ENCODE results near the gene TET2. TPM values are rescaled to one million over a fixed set of nuclear protein-coding genes. Genes with fewer than 3 reads are reported as not detected.

TET2 gene
- 10 to 100 TPM; 34.2 to 43.1 TPM for total RNA-seq

DNA sequence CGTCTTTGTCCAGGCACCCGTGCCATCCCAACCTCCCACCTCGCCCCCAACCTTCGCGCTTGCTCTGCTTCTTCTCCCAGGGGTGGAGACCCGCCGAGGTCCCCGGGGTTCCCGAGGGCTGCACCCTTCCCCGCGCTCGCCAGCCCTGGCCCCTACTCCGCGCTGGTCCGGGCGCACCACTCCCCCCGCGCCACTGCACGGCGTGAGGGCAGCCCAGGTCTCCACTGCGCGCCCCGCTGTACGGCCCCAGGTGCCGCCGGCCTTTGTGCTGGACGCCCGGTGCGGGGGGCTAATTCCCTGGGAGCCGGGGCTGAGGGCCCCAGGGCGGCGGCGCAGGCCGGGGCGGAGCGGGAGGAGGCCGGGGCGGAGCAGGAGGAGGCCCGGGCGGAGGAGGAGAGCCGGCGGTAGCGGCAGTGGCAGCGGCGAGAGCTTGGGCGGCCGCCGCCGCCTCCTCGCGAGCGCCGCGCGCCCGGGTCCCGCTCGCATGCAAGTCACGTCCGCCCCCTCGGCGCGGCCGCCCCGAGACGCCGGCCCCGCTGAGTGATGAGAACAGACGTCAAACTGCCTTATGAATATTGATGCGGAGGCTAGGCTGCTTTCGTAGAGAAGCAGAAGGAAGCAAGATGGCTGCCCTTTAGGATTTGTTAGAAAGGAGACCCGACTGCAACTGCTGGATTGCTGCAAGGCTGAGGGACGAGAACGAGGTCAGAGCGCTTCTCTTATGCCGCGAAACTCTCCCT is at the start of gene TET2:
Gene TET2, plus strand, starts transcription at position 601 of the 740 bp plus-strand sequence. CDS start 87,067 bp downstream, outside the sequence.
- Mint-ChIP-seq H3K4me3 (peak within 1 kb of the TSS; percentile 84 to 95), H3K27me3 (ENCODE audit: low read depth) (no peaks in the 10 kb centered on the region), H3K9me3 (no peaks in the 10 kb centered on the region), H3K4me1 (ENCODE audit: low read depth) (peaks cover 54% of the 10 kb centered on the region), H3K36me3 (ENCODE audit: insufficient read depth in 2 of 2) (peaks cover 9 to 10% of the 10 kb centered on the region in 2 donors), H3K27ac (peak within 1 kb of the TSS; percentile 98)
- ATAC-seq (replicated peaks in 1 of 2) (peak; percentile 93 to 94), DNase-seq (peak; percentile 87)

DNA sequence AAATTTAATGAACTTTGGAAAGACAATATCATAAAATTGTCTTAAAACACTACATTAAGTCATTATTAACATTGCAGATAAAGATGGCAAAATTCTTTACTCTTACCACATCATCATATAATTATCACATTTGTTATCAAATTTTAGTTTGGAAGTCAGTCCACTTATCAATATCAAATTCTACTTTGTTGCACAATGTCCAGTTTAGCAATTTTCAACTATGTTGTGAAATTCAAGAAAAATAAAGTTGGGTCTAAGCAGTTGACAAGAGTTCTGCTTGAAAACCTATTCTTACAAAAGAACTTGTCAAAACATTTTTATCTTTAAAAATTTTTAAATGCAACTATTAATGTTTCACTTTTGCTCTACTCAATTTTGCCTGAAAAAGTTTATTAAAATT is 44.7 kb upstream of the TET2 start:
- no peak for ATAC-seq (replicated peaks in 1 of 2)
- no peak overlapping the region for H3K4me3 Mint-ChIP-seq
- H3K4me1 Mint-ChIP-seq (ENCODE audit: low read depth) = no peaks in the 10 kb centered on the region
- no peak overlapping the region for H3K27ac Mint-ChIP-seq
- DNase-seq = no peak
- peaks cover 3 to 10% of the 10 kb centered on the region in 2 donors for H3K9me3 Mint-ChIP-seq
- H3K27me3 Mint-ChIP-seq (ENCODE audit: low read depth) = peaks cover 26% of the 10 kb centered on the region
- H3K36me3 Mint-ChIP-seq (ENCODE audit: insufficient read depth in 2 of 2) = peaks cover 5 to 7% of the 10 kb centered on the region in 2 donors

DNA sequence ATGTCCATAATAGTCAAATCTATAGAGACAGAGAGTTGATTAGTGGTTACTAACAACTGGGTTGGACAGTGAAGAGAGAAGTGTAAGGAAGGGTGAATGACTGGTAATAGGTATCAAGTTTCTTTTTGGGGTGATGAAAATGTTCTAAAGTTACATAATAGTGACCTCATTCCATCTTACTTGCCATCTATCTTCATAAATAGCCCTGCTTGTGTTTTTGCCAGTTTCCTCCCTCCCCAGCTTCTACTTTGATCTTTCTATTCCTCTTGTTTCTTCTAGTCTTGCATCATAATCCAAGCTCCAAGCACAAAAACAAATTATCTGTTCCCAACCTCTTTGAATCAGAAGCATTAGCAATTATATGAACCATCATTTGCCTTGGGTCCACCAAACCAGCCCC is 40.2 kb upstream of the TET2 start:
- peaks cover 26% of the 10 kb centered on the region for H3K27me3 Mint-ChIP-seq (ENCODE audit: low read depth)
- no peaks in the 10 kb centered on the region for H3K9me3 Mint-ChIP-seq
- no peak overlapping the region for H3K27ac Mint-ChIP-seq
- ATAC-seq (replicated peaks in 1 of 2) (no peak), DNase-seq (no peak)
- H3K36me3 Mint-ChIP-seq (ENCODE audit: insufficient read depth in 2 of 2) = no peaks in the 10 kb centered on the region
- H3K4me1 Mint-ChIP-seq (ENCODE audit: low read depth) = no peaks in the 10 kb centered on the region
- no peak overlapping the region for H3K4me3 Mint-ChIP-seq

DNA sequence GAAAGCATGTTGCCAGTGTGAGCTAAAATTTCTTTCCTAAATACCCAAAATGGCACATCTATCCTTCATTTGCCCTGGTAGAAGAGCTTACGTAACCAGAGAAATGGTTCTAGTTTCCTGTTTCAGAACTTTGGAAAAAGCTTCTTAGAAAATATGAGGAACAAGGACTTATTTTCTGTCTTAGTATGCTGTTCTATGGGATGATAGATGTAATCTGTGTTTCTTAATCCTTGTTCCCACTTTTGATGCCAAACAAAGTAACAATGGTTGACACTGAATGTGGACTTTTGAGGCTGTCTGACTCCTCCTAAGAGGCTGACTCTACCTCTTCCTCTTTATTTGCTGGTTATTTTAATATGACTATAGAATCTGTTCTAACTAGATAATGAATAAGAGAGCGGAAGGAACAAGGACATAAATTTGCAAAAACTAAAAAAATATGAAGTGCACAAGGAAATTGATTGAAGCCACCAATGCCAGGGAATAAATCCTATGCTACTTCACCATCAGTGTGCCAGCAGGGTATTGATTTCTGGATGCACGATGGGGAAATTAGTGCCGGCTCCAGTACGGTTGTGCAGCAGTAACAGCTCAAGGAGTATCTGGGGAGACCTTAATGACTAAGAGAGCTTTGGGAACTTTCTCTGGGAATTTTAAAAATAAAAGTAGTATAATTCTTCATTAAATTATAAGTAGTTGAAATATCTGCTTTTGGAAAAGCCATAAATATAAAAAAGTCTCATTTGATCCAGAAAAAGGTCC is 39.4 kb upstream of the TET2 start:
- no peak for DNase-seq
- no peaks in the 10 kb centered on the region for H3K36me3 Mint-ChIP-seq (ENCODE audit: insufficient read depth in 2 of 2)
- H3K27ac Mint-ChIP-seq = no peak overlapping the region
- H3K27me3 Mint-ChIP-seq (ENCODE audit: low read depth) = peaks cover 30% of the 10 kb centered on the region
- no peak for ATAC-seq (replicated peaks in 1 of 2)
- H3K9me3 Mint-ChIP-seq = no peaks in the 10 kb centered on the region
- H3K4me3 Mint-ChIP-seq = no peak overlapping the region
- H3K4me1 Mint-ChIP-seq (ENCODE audit: low read depth) = no peaks in the 10 kb centered on the region

DNA sequence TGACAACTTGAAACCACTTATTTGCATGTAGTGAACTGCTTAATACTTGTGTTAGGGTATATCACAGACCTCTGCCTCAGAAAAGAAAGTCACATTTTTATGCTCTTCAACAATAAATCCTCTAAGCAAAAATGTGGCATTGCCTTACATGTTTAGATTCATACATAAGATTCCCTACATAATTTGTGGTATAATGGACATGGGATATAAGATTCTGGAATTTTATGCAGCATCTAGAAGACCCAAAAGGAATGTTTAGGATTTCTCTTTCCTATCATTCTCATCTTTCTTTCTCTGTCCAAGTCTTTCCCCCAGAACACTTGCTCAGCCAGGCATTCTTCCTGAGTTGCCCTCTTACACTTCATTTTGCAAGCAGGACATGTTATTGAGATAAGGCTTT is 37.7 kb upstream of the TET2 start:
- Mint-ChIP-seq H3K36me3 (ENCODE audit: insufficient read depth in 2 of 2) (no peaks in the 10 kb centered on the region), H3K27me3 (ENCODE audit: low read depth) (peaks cover 30% of the 10 kb centered on the region), H3K27ac (no peak overlapping the region), H3K4me3 (no peak overlapping the region), H3K9me3 (no peaks in the 10 kb centered on the region), H3K4me1 (ENCODE audit: low read depth) (no peaks in the 10 kb centered on the region)
- DNase-seq (no peak), ATAC-seq (replicated peaks in 1 of 2) (no peak)

DNA sequence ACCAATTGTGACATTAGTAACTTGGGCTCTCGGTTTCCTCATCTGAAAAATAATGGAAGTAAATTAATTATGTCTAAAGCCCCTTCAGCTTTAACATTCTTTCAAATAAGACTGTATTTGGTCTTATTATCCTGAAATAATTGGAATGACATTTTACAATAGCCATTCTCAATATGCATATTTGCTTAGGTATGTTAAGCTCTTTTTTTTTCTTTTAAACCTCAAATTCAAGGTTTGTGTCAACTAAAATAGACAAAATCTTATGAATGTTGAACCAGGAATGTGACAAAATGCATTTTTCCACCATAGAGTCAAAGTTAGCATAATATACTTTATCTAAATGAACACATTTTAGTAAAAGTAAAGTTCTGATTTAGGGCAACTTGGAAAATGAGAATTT is 34.4 kb upstream of the TET2 start:
- H3K4me3 Mint-ChIP-seq = no peak overlapping the region
- ATAC-seq (replicated peaks in 1 of 2) (no peak), DNase-seq (no peak)
- no peak overlapping the region for H3K27ac Mint-ChIP-seq
- no peaks in the 10 kb centered on the region for H3K36me3 Mint-ChIP-seq (ENCODE audit: insufficient read depth in 2 of 2)
- H3K4me1 Mint-ChIP-seq (ENCODE audit: low read depth) = no peaks in the 10 kb centered on the region
- H3K27me3 Mint-ChIP-seq (ENCODE audit: low read depth) = peaks cover 7% of the 10 kb centered on the region
- H3K9me3 Mint-ChIP-seq = no peaks in the 10 kb centered on the region

DNA sequence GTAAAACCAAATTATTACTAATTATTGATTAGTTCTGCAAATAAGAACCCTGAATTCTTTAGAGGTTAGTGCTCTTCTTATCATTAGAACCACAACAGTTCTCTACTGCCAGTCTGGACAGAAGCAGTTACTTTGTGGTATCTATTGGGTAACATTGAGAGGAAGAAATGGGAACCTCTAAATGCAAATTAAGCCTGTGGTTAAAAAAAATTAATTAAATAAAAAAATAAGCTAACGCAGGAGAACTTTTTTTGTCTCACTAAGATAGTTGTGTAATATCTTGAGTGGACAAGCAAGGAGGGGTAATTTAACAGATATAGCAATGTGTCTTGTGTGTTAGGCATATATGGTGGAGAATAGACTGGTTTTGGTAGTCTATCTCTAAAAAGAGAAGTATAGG is 32.9 kb upstream of the TET2 start:
- no peak overlapping the region for H3K27ac Mint-ChIP-seq
- ATAC-seq (replicated peaks in 1 of 2) (no peak), DNase-seq (no peak)
- H3K9me3 Mint-ChIP-seq = no peaks in the 10 kb centered on the region
- no peaks in the 10 kb centered on the region for H3K4me1 Mint-ChIP-seq (ENCODE audit: low read depth)
- no peak overlapping the region for H3K4me3 Mint-ChIP-seq
- H3K27me3 Mint-ChIP-seq (ENCODE audit: low read depth) = peaks cover 6% of the 10 kb centered on the region
- H3K36me3 Mint-ChIP-seq (ENCODE audit: insufficient read depth in 2 of 2) = no peaks in the 10 kb centered on the region

DNA sequence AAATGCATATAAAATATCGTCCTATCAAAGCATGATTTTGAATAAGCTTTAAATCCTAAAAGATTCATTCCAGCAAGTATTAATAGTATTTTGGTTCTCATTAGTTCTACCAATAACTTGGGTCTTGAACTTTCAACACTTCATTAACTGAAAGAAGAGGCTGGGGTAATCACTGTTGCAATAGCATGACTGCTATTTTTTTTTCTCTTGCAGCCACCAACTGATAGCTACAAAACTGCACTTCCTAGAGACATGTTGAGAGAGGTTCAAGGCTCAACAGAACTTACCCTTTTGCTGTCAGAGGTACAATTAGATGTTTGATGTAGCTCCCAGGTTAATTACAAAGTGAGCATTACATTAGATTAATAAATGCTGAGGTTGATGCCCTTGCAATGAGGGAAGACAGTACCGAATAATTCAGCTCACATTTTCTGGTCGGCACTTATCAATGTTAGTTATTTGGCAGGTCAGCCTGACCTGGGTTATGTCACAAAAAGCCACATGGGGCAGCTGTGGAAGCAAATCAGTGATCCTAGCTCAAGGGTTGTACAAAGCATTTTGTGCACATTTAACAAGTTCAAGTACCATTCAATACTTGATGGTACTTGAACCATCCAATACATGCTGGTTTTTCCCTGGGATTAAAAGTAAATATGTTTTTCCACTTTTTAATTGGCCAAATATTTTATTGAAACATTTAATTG is 29.9 kb upstream of the TET2 start:
- Mint-ChIP-seq H3K27me3 (ENCODE audit: low read depth) (peaks cover 1% of the 10 kb centered on the region), H3K27ac (no peak overlapping the region), H3K9me3 (no peaks in the 10 kb centered on the region), H3K36me3 (ENCODE audit: insufficient read depth in 2 of 2) (no peaks in the 10 kb centered on the region), H3K4me1 (ENCODE audit: low read depth) (no peaks in the 10 kb centered on the region), H3K4me3 (no peak overlapping the region)
- DNase-seq = no peak
- no peak for ATAC-seq (replicated peaks in 1 of 2)

DNA sequence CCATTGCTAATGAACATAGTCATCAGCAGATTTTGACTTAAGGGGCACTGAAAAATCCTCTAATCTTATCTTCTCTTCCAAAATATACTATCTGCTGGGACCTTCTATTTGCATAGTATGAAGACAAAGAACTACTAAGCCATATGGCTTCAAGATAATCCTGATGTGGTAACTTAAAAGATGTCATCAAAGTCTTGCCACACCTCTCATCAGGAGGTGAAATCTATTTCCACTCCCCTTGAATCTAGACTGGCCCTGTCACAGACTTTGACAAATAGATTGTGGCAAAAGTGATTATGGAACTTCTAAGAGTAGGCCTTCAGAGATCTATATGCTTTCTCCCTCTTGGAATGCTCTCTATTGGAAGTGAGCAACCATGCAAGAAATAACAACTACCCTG is 27.3 kb upstream of the TET2 start:
- no peak overlapping the region for H3K27ac Mint-ChIP-seq
- no peaks in the 10 kb centered on the region for H3K36me3 Mint-ChIP-seq (ENCODE audit: insufficient read depth in 2 of 2)
- H3K9me3 Mint-ChIP-seq = no peaks in the 10 kb centered on the region
- no peak overlapping the region for H3K4me3 Mint-ChIP-seq
- H3K4me1 Mint-ChIP-seq (ENCODE audit: low read depth) = no peaks in the 10 kb centered on the region
- no peaks in the 10 kb centered on the region for H3K27me3 Mint-ChIP-seq (ENCODE audit: low read depth)
- no peak for ATAC-seq (replicated peaks in 1 of 2)
- no peak for DNase-seq

DNA sequence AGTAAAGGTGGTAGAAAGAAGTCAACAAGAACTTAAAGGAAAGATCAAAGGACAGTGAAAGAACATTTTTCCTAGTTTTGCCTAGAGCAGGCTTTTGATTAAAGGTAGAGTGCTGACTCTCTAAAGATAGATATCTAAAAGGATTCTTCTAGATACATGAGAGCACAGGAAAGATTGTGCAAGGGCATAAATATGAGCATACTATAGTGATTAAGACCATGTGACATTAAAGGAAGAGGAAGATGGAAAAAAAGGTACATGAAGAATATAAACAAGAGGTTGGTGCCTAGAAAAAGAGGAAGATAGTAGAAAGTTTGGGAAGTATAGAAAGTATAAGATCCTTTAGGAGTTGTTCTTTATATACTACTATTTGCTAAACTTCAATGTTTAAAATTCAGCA is 26.1 kb upstream of the TET2 start:
- Mint-ChIP-seq H3K36me3 (ENCODE audit: insufficient read depth in 2 of 2) (no peaks in the 10 kb centered on the region), H3K4me1 (ENCODE audit: low read depth) (no peaks in the 10 kb centered on the region), H3K27ac (no peak overlapping the region), H3K9me3 (no peaks in the 10 kb centered on the region), H3K4me3 (no peak overlapping the region), H3K27me3 (ENCODE audit: low read depth) (no peaks in the 10 kb centered on the region)
- ATAC-seq (replicated peaks in 1 of 2) = no peak
- DNase-seq = no peak

DNA sequence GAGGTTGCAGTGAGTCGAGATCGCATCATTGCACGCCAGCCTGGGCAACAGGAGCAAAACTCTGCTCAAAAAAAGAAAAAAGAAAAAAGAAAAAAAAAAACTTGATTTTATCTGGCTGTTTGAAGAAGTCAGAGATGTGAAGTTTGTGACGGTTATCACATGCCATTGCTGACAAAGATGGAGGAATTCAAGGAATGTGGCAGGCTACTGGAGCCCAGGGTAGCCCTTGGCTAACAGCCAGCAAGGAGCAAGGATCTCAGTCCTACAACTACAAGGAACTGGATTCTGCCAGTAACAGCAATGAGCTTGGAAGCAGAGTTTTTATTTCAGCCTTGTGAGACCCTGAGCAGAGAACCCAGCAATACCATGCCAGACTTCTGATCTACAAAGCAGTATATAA is 24.3 kb upstream of the TET2 start:
- Mint-ChIP-seq H3K36me3 (ENCODE audit: insufficient read depth in 2 of 2) (no peaks in the 10 kb centered on the region), H3K4me3 (no peak overlapping the region), H3K27me3 (ENCODE audit: low read depth) (no peaks in the 10 kb centered on the region), H3K4me1 (ENCODE audit: low read depth) (no peaks in the 10 kb centered on the region), H3K27ac (no peak overlapping the region), H3K9me3 (no peaks in the 10 kb centered on the region)
- DNase-seq (no peak), ATAC-seq (replicated peaks in 1 of 2) (no peak)

DNA sequence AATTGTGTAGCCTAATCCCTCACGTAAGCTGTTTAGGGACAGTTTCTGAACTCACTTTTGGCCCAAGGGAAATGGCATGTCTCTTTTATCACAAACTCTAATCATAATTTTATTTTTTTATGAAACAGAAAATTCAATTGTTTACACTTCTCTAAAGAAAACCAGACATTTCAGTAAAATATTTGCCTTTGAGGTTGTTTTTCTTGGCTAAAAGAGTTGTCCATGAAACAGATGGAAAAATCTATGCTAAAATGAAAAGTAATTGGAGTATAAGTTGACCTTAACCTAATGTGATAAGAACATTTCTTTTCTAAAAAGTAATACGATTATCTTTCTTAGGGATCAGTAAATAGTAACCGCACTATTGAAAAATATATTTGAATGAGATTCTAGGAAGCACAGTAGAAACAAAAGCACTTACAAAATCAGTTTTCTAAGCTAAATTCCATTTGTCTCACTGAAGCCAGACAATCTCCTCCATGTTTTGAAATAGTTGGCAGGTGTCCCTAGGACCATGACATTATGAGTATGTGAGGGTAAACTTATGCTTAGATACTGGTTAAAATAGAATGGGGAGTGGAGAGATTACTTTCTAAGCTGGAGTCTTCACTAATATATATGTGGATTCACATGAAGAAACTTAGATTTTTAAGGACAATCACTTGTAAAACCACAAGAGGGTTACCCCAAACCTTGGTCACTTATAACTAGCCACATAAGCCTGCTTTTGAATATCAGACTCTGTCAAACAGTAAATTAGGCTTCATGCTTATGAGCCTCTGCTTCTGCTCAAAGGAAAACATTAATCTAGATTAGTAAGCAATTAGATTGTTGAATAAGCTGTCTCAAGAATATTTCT is 20.1 kb upstream of the TET2 start:
- Mint-ChIP-seq H3K4me1 (ENCODE audit: low read depth) (no peaks in the 10 kb centered on the region), H3K27me3 (ENCODE audit: low read depth) (peaks cover 7% of the 10 kb centered on the region), H3K36me3 (ENCODE audit: insufficient read depth in 2 of 2) (no peaks in the 10 kb centered on the region), H3K4me3 (no peak overlapping the region), H3K9me3 (peaks cover 0 to 1% of the 10 kb centered on the region in 2 donors), H3K27ac (no peak overlapping the region)
- ATAC-seq (replicated peaks in 1 of 2) (no peak), DNase-seq (no peak)

DNA sequence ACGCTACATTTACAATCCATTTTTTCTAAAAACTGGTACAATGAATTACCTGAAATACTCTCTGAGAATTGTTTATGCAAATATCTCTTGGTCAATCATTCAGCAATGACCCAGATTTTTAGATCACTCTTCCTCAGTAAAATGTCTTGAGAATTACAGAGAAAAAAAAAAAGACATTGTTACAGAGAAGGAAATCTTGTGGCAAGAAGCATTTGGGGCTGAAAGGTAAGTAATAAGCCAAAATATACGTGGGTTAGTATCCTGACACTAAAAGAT is 19.6 kb upstream of the TET2 start:
- no peak overlapping the region for H3K4me3 Mint-ChIP-seq
- DNase-seq (no peak), ATAC-seq (replicated peaks in 1 of 2) (no peak)
- peaks cover 7% of the 10 kb centered on the region for H3K27me3 Mint-ChIP-seq (ENCODE audit: low read depth)
- H3K9me3 Mint-ChIP-seq = peaks cover 0 to 1% of the 10 kb centered on the region in 2 donors
- no peak overlapping the region for H3K27ac Mint-ChIP-seq
- no peaks in the 10 kb centered on the region for H3K36me3 Mint-ChIP-seq (ENCODE audit: insufficient read depth in 2 of 2)
- H3K4me1 Mint-ChIP-seq (ENCODE audit: low read depth) = no peaks in the 10 kb centered on the region

All from activated T-cell treated with anti-CD3 and anti-CD28 coated beads, Interleukin-2, amount 50 U/mL, for 72 hours (primary cell).